HepG2 (cell line): ENCODE measurements around the gene CD72. TPM values are rescaled to one million over a fixed set of nuclear protein-coding genes. Genes with fewer than 3 reads are reported as not detected.

Experiments
- ATAC-seq: fragments of 200-7000 bp; cut with Tn5 transposase; 3 replicates; pipeline ENCODE4 v1.9.1; 2020; ENCODE audit warnings: mild to moderate bottlenecking, moderate library complexity
- BruUV-seq: library from RNA; stranded (reverse); fragments of 400-500 nt; replicated peaks from 2 replicates; lab custom pipeline; 2021; lab: Mats Ljungman, UMichigan
- CTCF ChIA-PET: fragments of 300-600 bp; formaldehyde crosslinking; extraction: SDS; loops from one replicate; lab custom pipeline; 2021; ENCODE audit warnings: low total read pairs, inconsistent platforms, low intra/inter-chr PET ratio; lab: Yijun Ruan, JAX
- POLR2A ChIA-PET: fragments of 350-600 bp; sonication (Branson Sonifier 250); formaldehyde crosslinking; loops from one replicate; lab custom pipeline; 2020; ENCODE audit warnings: antibody characterized with exemption, inconsistent platforms; lab: Yijun Ruan, JAX
- DNase-seq: peaks from one replicate; pipeline ENCODE4 v3.0.0-alpha.2; 2015; ENCODE audit warnings: low spot score
- FAIRE-seq: peaks from 3 replicates; lab custom pipeline; 2011; peaks lifted over from hg19 to GRCh38; lab: Jason Lieb, UNC
- H2AFZ ChIP-seq: one replicate; pipeline ENCODE4 v1.6.1; 2011; ENCODE audit warnings: low read length, inconsistent platforms
- H3K27ac ChIP-seq: fragments of 300-600 bp; 3 replicates; pipeline ENCODE4 v1.8.0; 2011; ENCODE audit warnings: mixed run types, mild to moderate bottlenecking, mixed read lengths, low read length, inconsistent platforms; ENCODE audit not compliant: insufficient read depth; ENCODE audit errors: extremely low read length
- H3K27me3 ChIP-seq, 2 experiments: fragments of 200-600 bp in 1 of 2; 2 replicates in 1 of 2; 3 replicates in 1 of 2; pipeline versions ENCODE4 v1.6.0 to v1.8.0; 2011; ENCODE audit warnings: low read length in 2 of 2, mild to moderate bottlenecking in 2 of 2, moderate library complexity in 2 of 2, inconsistent platforms in 1 of 2; ENCODE audit not compliant: insufficient read depth in 2 of 2, control insufficient read depth in 1 of 2
- H3K36me3 ChIP-seq, 2 experiments: fragments of 200-600 bp in 1 of 2; replicated peaks in 1 of 2; 2 replicates in 1 of 2; 3 replicates in 1 of 2; pipeline versions ENCODE4 v1.5.1 to v1.8.0; 2011; ENCODE audit warnings: low read length in 2 of 2, inconsistent platforms in 1 of 2; ENCODE audit not compliant: insufficient read depth in 2 of 2, control insufficient read depth in 1 of 2
- H3K4me1 ChIP-seq: 2 replicates; pipeline ENCODE4 v1.5.1; 2012; ENCODE audit warnings: low read length, inconsistent platforms; ENCODE audit not compliant: insufficient read depth
- H3K4me2 ChIP-seq: 2 replicates; pipeline ENCODE4 v1.6.0; 2011; ENCODE audit warnings: low read depth, low read length, inconsistent platforms
- H3K4me3 ChIP-seq, 3 experiments: fragments of 200-600 bp in 1 of 3; sonication (generic), shearing (Covaris generic) in 1 of 3; replicated peaks in 1 of 3; 2 replicates each; pipeline ENCODE4 v1.5.1; 2011 to 2016; ENCODE audit warnings: low read length in 3 of 3, inconsistent platforms in 2 of 3, low read depth in 2 of 3, mild to moderate bottlenecking in 2 of 3, control low read depth in 1 of 3, mixed read lengths in 1 of 3; ENCODE audit not compliant: insufficient read depth in 1 of 3
- H3K79me2 ChIP-seq: one replicate; pipeline ENCODE4 v1.6.1; 2011; ENCODE audit warnings: low read length, inconsistent platforms; ENCODE audit not compliant: insufficient read depth
- H3K9ac ChIP-seq: 2 replicates; pipeline ENCODE4 v1.6.0; 2011; ENCODE audit warnings: mild to moderate bottlenecking, low read depth, low read length, inconsistent platforms; ENCODE audit not compliant: insufficient read depth
- H3K9me3 ChIP-seq: 2 replicates; pipeline ENCODE4 v1.5.1; 2012; ENCODE audit warnings: mild to moderate bottlenecking, low read length
- H4K20me1 ChIP-seq: 2 replicates; pipeline ENCODE4 v1.6.0; 2011; ENCODE audit warnings: inconsistent platforms, mild to moderate bottlenecking, low read length, moderate library complexity; ENCODE audit not compliant: insufficient read depth
- SP5 ChIP-seq: IDR thresholded peaks from 2 replicates; pipeline ENCODE4 v1.6.1; 2016; ENCODE audit warnings: low read depth, borderline replicate concordance
- TEAD3 ChIP-seq: optimal IDR thresholded peaks from 2 replicates; pipeline ENCODE3; 2016; ENCODE audit warnings: borderline replicate concordance
- TERF1 ChIP-seq: sonication (generic); formaldehyde crosslinking; IDR thresholded peaks from 2 replicates; pipeline ENCODE4 v1.8.0; 2022; ENCODE audit warnings: mild to moderate bottlenecking, missing genetic modification reagents, moderate library complexity
- ZBTB14 ChIP-seq: sonication (generic); formaldehyde crosslinking; IDR thresholded peaks from 2 replicates; pipeline ENCODE4 v1.4.0; 2020; ENCODE audit warnings: missing genetic modification reagents
- ZBTB38 ChIP-seq: sonication (generic); formaldehyde crosslinking; IDR thresholded peaks from 2 replicates; pipeline ENCODE4 v1.5.1; 2020; ENCODE audit warnings: mild to moderate bottlenecking, missing genetic modification reagents
- ZFX ChIP-seq: sonication (generic); formaldehyde crosslinking; IDR thresholded peaks from 2 replicates; pipeline ENCODE4 v1.4.0; 2020; ENCODE audit warnings: mild to moderate bottlenecking, low read depth, missing genetic modification reagents, moderate library complexity
- ZIK1 ChIP-seq: sonication (generic); formaldehyde crosslinking; IDR thresholded peaks from 2 replicates; pipeline ENCODE4 v1.5.0; 2020; ENCODE audit warnings: mild to moderate bottlenecking, low read depth, missing genetic modification reagents, borderline replicate concordance
- ZNF205 ChIP-seq: IDR thresholded peaks from 2 replicates; pipeline ENCODE4 v1.6.1; 2018; ENCODE audit warnings: missing biosample characterization, missing genetic modification reagents
- ZNF251 ChIP-seq: sonication (generic); formaldehyde crosslinking; IDR thresholded peaks from 2 replicates; pipeline ENCODE4 v1.9.0; 2021; ENCODE audit warnings: mild to moderate bottlenecking, missing genetic modification reagents
- ZNF891 ChIP-seq: sonication (generic); formaldehyde crosslinking; IDR thresholded peaks from 2 replicates; pipeline ENCODE4 v1.5.0; 2020; ENCODE audit warnings: mild to moderate bottlenecking, missing genetic modification reagents
- WGBS: methylation state at CpG from one replicate; pipeline ENCODE4 v1.1.6; 2017; ENCODE audit warnings: low lambda C conversion rate; 5-methylcytosine and 5-hydroxymethylcytosine counted together
- in situ Hi-C: cut with HindIII; loops from 2 replicates; pipeline ENCODE4 v1.10.0; 2017; ENCODE audit warnings: low pct_unique_long_range_greater_than_20kb; ENCODE audit not compliant: extremely low pct_ligation_motif_present
- intact Hi-C: fragments of 100-400 bp; cut with micrococcal nuclease; formaldehyde crosslinking; loops from one replicate; pipeline ENCODE4 v1.10.0; 2022; ENCODE audit not compliant: unreplicated experiment
- polyA plus RNA-seq, 8 experiments: library from polyadenylated mRNA; depleted of rRNA in 3 of 8; stranded (reverse) in 7 of 8; unstranded in 1 of 8; fragments of >200 nt; fragmentation: Illumina TruSeq in 4 of 8; extraction: Trizol in 4 of 8; gene quantifications; 2 replicates each; pipeline versions ENCODE4 v1.2.1 to v1.2.3, GENCODE V29; 2011 to 2016; ENCODE audit warnings: low read depth in 4 of 8, missing spikeins in 1 of 8, mixed read lengths in 1 of 8; ENCODE audit not compliant: insufficient read depth in 1 of 8
- total RNA-seq, 5 experiments: library from RNA; depleted of rRNA; stranded (reverse); fragments of >200 nt; fragmentation: Illumina TruSeq; extraction: Trizol; gene quantifications; 2 replicates each; pipeline ENCODE4 v1.2.3, GENCODE V29; 2016; ENCODE audit warnings: low read depth in 1 of 5
- TF ChIP-seq, protein P1 (sequence below): sonication (generic); formaldehyde crosslinking; IDR thresholded peaks from 2 replicates; pipeline ENCODE4 v1.4.0; 2020; ENCODE audit warnings: missing genetic modification reagents

The CD72 gene
- total and polyA plus RNA-seq, 2 of the 13 experiments (the other 11 are each of a cell fraction or from before 2014, with no cell fraction given): 0.18 to 1.1 TPM

- Histone ChIP-seq H3K4me3 (no peak overlapping the region), H3K36me3 (peaks cover 5 to 6% of the 10 kb centered on the region in 2 experiments; a peak in 3 of 5 replicates), H2AFZ (no peak overlapping the region), H3K9ac (no peak overlapping the region), H3K27ac (no peak overlapping the region), H3K79me2 (peaks cover 6% of the 10 kb centered on the region), H3K4me1 (peaks cover 71% of the 10 kb centered on the region), H4K20me1 (no peaks in the 10 kb centered on the region), H3K4me2 (peak overlapping the region; percentile 78; the same call in 1 of the 2 replicates), H3K27me3 (no peaks in the 10 kb centered on the region; a peak in 2 of 5 replicates), H3K9me3 (no peaks in the 10 kb centered on the region)
- TF ChIP-seq ZIK1 (CRISPR knock-in tag) (peak; percentile 26; the same call in 1 of the 2 replicates), ZNF891 (CRISPR knock-in tag) (no peak), ZBTB14 (no peak), TEAD3 (peak; percentile 14), TERF1 (CRISPR knock-in tag) (no peak), SP5 (0 out of 2 replicates have a peak, but pooled peaks have one; percentile 43), ZBTB38 (CRISPR knock-in tag) (peak; percentile 86), ZNF251 (CRISPR knock-in tag) (no peak), ZNF205 (0 out of 2 replicates have a peak, but pooled peaks have one; percentile 20), ZFX (CRISPR knock-in tag) (peak; percentile 6; the same call in 1 of the 2 replicates)
- TF ChIP-seq, protein P1, sequence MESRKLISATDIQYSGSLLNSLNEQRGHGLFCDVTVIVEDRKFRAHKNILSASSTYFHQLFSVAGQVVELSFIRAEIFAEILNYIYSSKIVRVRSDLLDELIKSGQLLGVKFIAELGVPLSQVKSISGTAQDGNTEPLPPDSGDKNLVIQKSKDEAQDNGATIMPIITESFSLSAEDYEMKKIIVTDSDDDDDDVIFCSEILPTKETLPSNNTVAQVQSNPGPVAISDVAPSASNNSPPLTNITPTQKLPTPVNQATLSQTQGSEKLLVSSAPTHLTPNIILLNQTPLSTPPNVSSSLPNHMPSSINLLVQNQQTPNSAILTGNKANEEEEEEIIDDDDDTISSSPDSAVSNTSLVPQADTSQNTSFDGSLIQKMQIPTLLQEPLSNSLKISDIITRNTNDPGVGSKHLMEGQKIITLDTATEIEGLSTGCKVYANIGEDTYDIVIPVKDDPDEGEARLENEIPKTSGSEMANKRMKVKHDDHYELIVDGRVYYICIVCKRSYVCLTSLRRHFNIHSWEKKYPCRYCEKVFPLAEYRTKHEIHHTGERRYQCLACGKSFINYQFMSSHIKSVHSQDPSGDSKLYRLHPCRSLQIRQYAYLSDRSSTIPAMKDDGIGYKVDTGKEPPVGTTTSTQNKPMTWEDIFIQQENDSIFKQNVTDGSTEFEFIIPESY (CRISPR knock-in tag): peak; percentile 53
- BruUV-seq: no TSS peak
- ATAC-seq (no peak), FAIRE-seq (no peak), DNase-seq (no peak)
- in situ Hi-C loops (loop anchor here (10.0 kb wide), 1 partner anchor 542 kb away; the partner anchor contains the start of gene ATOSB), intact Hi-C loops (no loop called here)
- ChIA-PET CTCF (no interaction called here), POLR2A (interaction anchor here (1.6 to 6.3 kb wide), 6 partner anchors 9 to 158 kb away, joined by 3 to 68 read pairs (median 36); partner anchors contain the start of genes CREB3, HINT2, TLN1 and TPM2)
- 60% methylated on average over 14 of the region's 17 CpGs for WGBS
Observed at GRCh38 chr9:35656348-35656747, 38.1 kb upstream of the CD72 start.
